LNCAP (cell line): ENCODE results near the gene PLS3.

Experiments
- CTCF ChIP-seq: fragments of 450-650 bp; IDR thresholded peaks from 2 replicates; pipeline ENCODE4 v1.5.1; 2017; ENCODE audit warnings: mild to moderate bottlenecking

PLS3 gene

GRCh38 chrX:115534383-115534782, 26.6 kb upstream of the PLS3 start:
- no peak for TF ChIP-seq CTCF

GRCh38 chrX:115535421-115535820, 25.6 kb upstream of the PLS3 start:
- TF ChIP-seq CTCF = no peak

- TF ChIP-seq CTCF = no peak
These were observed 25.1 kb upstream of the PLS3 start for GRCh38 chrX:115535844-115536243.

- no peak for TF ChIP-seq CTCF
These were observed 21.1 kb upstream of the PLS3 start for GRCh38 chrX:115539841-115540240.

GRCh38 chrX:115547448-115547847, 13.5 kb upstream of the PLS3 start:
- no peak for TF ChIP-seq CTCF

GRCh38 chrX:115549008-115549407, 12.0 kb upstream of the PLS3 start:
- TF ChIP-seq CTCF = no peak

- TF ChIP-seq CTCF = no peak
These were observed 7.8 kb upstream of the PLS3 start for GRCh38 chrX:115553171-115553570.

GRCh38 chrX:115559672-115560071, 1.3 kb upstream of the PLS3 start:
- TF ChIP-seq CTCF = no peak
